CD14-positive monocyte (primary cell): ENCODE results near the gene ROMO1. TPM values are rescaled to one million over a fixed set of nuclear protein-coding genes. Genes with fewer than 3 reads are reported as not detected.

Experiments
- DNase-seq, 3 donors: peaks; one replicate each; pipeline ENCODE4 v3.0.0-alpha.2; 2011 to 2022
- H2AFZ ChIP-seq: 2 replicates; pipeline ENCODE4 v1.6.0; 2012; ENCODE audit warnings: mild to moderate bottlenecking, low read depth, low read length, inconsistent platforms; ENCODE audit not compliant: insufficient read depth, poor library complexity, severe bottlenecking
- H3K27ac ChIP-seq, 2 donors: 1 replicate in 1 of 2; 2 replicates in 1 of 2; pipeline ENCODE4 v1.5.1; 2012 to 2013; ENCODE audit warnings: low read length in 2 of 2, control low read depth in 1 of 2, inconsistent platforms in 1 of 2, low read depth in 1 of 2, mild to moderate bottlenecking in 1 of 2
- H3K27me3 ChIP-seq, 2 donors: one replicate each; pipeline versions ENCODE4 v1.6.0 to v1.6.1; 2011 to 2013; ENCODE audit warnings: low read length in 2 of 2; ENCODE audit not compliant: control insufficient read depth in 2 of 2, insufficient read depth in 2 of 2
- H3K36me3 ChIP-seq, 2 donors: replicated peaks in 1 of 2; 1 replicate in 1 of 2; 2 replicates in 1 of 2; pipeline versions ENCODE4 v1.5.1 to v1.6.1; 2012 to 2013; ENCODE audit warnings: low read length in 2 of 2, control low read depth in 1 of 2, inconsistent platforms in 1 of 2, mild to moderate bottlenecking in 1 of 2; ENCODE audit not compliant: insufficient read depth in 2 of 2, control insufficient read depth in 1 of 2
- H3K4me1 ChIP-seq, 2 donors: 1 replicate in 1 of 2; 2 replicates in 1 of 2; pipeline versions ENCODE4 v1.5.1 to v1.6.1; 2012 to 2013; ENCODE audit warnings: low read length in 2 of 2, control low read depth in 1 of 2, inconsistent platforms in 1 of 2, mild to moderate bottlenecking in 1 of 2, moderate library complexity in 1 of 2; ENCODE audit not compliant: insufficient read depth in 2 of 2, control insufficient read depth in 1 of 2
- H3K4me2 ChIP-seq: replicated peaks from 2 replicates; pipeline ENCODE3; 2012; ENCODE audit warnings: low read length, moderate library complexity, mild to moderate bottlenecking; ENCODE audit not compliant: poor library complexity, severe bottlenecking; ENCODE audit errors: extremely low read depth
- H3K4me3 ChIP-seq, 3 experiments: fragments of 200-600 bp in 1 of 3; sonication (generic) in 1 of 3; replicated peaks in 1 of 3; 1 replicate in 2 of 3; 2 replicates in 1 of 3; pipeline ENCODE4 v1.5.1; 2011 to 2013; ENCODE audit warnings: low read length in 3 of 3, mild to moderate bottlenecking in 3 of 3, control low read depth in 2 of 3, low read depth in 2 of 3, inconsistent platforms in 1 of 3, moderate library complexity in 1 of 3
- H3K79me2 ChIP-seq: 2 replicates; pipeline ENCODE4 v1.6.0; 2012; ENCODE audit warnings: mild to moderate bottlenecking, control low read depth, inconsistent platforms, low read length, moderate library complexity; ENCODE audit not compliant: insufficient read depth
- H3K9ac ChIP-seq: 2 replicates; pipeline ENCODE4 v1.6.0; 2017; ENCODE audit warnings: low read length, mild to moderate bottlenecking; ENCODE audit not compliant: insufficient read depth, poor library complexity, severe bottlenecking
- H3K9me3 ChIP-seq, 2 donors: replicated peaks in 1 of 2; 1 replicate in 1 of 2; 2 replicates in 1 of 2; pipeline versions ENCODE4 v1.5.1 to v1.6.1; 2012 to 2013; ENCODE audit warnings: low read length in 2 of 2, control low read depth in 1 of 2; ENCODE audit not compliant: control insufficient read depth in 1 of 2, insufficient read depth in 1 of 2
- H4K20me1 ChIP-seq: 2 replicates; pipeline ENCODE4 v1.6.0; 2012; ENCODE audit warnings: mild to moderate bottlenecking, low read length, control low read depth, moderate library complexity; ENCODE audit not compliant: insufficient read depth
- H3K27ac Mint-ChIP-seq, 7 donors: one replicate each; pipeline ENCODE4 v1.8.0; 2020; ENCODE audit warnings: mild to moderate bottlenecking in 7 of 7, mixed read lengths in 7 of 7, moderate library complexity in 6 of 7, inconsistent platforms in 2 of 7
- H3K27me3 Mint-ChIP-seq, 3 donors: one replicate each; pipeline ENCODE4 v1.8.0; 2021 to 2022; ENCODE audit warnings: low read depth in 3 of 3, mild to moderate bottlenecking in 3 of 3, mixed read lengths in 3 of 3, moderate library complexity in 3 of 3, inconsistent platforms in 1 of 3
- H3K36me3 Mint-ChIP-seq, 2 donors: one replicate each; pipeline ENCODE4 v1.8.0; 2020; ENCODE audit warnings: mixed read lengths in 2 of 2, inconsistent platforms in 1 of 2, mild to moderate bottlenecking in 1 of 2
- H3K4me1 Mint-ChIP-seq: one replicate; pipeline ENCODE4 v1.8.0; 2020; ENCODE audit warnings: mild to moderate bottlenecking, mixed read lengths
- H3K4me3 Mint-ChIP-seq, 2 donors: one replicate each; pipeline ENCODE4 v1.8.0; 2020; ENCODE audit warnings: mild to moderate bottlenecking in 2 of 2, mixed read lengths in 2 of 2, moderate library complexity in 1 of 2
- H3K9me3 Mint-ChIP-seq, 7 donors: one replicate each; pipeline ENCODE4 v1.8.0; 2020 to 2022; ENCODE audit warnings: mixed read lengths in 7 of 7, mild to moderate bottlenecking in 6 of 7, moderate library complexity in 6 of 7, inconsistent platforms in 2 of 7
- CTCF ChIP-seq: fragments of 200-600 bp; IDR thresholded peaks from one replicate; pipeline ENCODE4 v1.8.0; 2022; ENCODE audit warnings: antibody characterized with exemption, mild to moderate bottlenecking
- WGBS: methylation state at CpG from one replicate; pipeline ENCODE4 v1.1.5; 2013; ENCODE audit warnings: missing lambda C conversion rate; ENCODE audit not compliant: insufficient coverage; 5-methylcytosine and 5-hydroxymethylcytosine counted together
- intact Hi-C, 2 donors: fragments of 100-400 bp; cut with micrococcal nuclease; formaldehyde crosslinking; loops; one replicate each; pipeline versions ENCODE4 v1.15.0 to v1.15.1; 2023
- polyA plus RNA-seq, 3 donors: library from polyadenylated mRNA; depleted of rRNA in 1 of 3; unstranded in 2 of 3; stranded (reverse) in 1 of 3; fragments of 300-500 nt in 2 of 3; fragments of >200 nt in 1 of 3; fragmentation: Illumina TruSeq in 2 of 3; gene quantifications; 1 replicate in 2 of 3; 2 replicates in 1 of 3; pipeline ENCODE4 v1.2.3, GENCODE V29; 2012 to 2021

Gene ROMO1
- polyA plus RNA-seq, 3 donors: 220 to 448 (median 352) TPM

GRCh38 chr20:35709259-35709658, 10.1 kb downstream of the ROMO1 start:
- Mint-ChIP-seq H3K4me1 (no peaks in the 10 kb centered on the region), H3K27ac (peak overlapping the region in 4 of 7 donors; percentile 19 to 52 (median 38))

GRCh38 chr20:35710039-35710438, 10.8 kb downstream of the ROMO1 start:
- H3K9me3 Mint-ChIP-seq: no peaks in the 10 kb centered on the region
- H3K27ac ChIP-seq: no peak overlapping the region
- H3K9ac ChIP-seq: no peak overlapping the region
- H3K4me1 ChIP-seq: no peaks in the 10 kb centered on the region
- peaks cover 100% of the 10 kb centered on the region for H4K20me1 ChIP-seq
- H3K27me3 Mint-ChIP-seq: no peaks in the 10 kb centered on the region
- no peak overlapping the region for H2AFZ ChIP-seq
- H3K4me2 ChIP-seq: no peak overlapping the region
- H3K4me3 Mint-ChIP-seq: no peak overlapping the region
- H3K9me3 ChIP-seq: no peaks in the 10 kb centered on the region
- DNase-seq: no peak
- peaks cover 98 to 100% of the 10 kb centered on the region in 2 donors for H3K36me3 ChIP-seq
- H3K27me3 ChIP-seq: no peaks in the 10 kb centered on the region
- intact Hi-C loops: loop anchor here in 1 of 2 donors (10.0 kb wide), 1 partner anchor 1205 kb away; no protein-coding TSS in a partner anchor
- no peak overlapping the region for H3K27ac Mint-ChIP-seq
- TF ChIP-seq CTCF: no peak
- peaks cover 73 to 91% of the 10 kb centered on the region in 2 donors for H3K36me3 Mint-ChIP-seq
- no peak overlapping the region for H3K4me3 ChIP-seq
- peaks cover 94% of the 10 kb centered on the region for H3K79me2 ChIP-seq
- no peaks in the 10 kb centered on the region for H3K4me1 Mint-ChIP-seq

More at GRCh38 chr20:35709259-35709658, 10.1 kb downstream of the ROMO1 start:
- DNase-seq: no peak
- Histone ChIP-seq H3K79me2 (peaks cover 93% of the 10 kb centered on the region), H3K9ac (no peak overlapping the region), H3K36me3 (peaks cover 98 to 100% of the 10 kb centered on the region in 2 donors), H3K4me1 (no peaks in the 10 kb centered on the region), H3K27me3 (no peaks in the 10 kb centered on the region), H2AFZ (no peak overlapping the region), H3K9me3 (no peaks in the 10 kb centered on the region), H3K4me3 (no peak overlapping the region), H3K4me2 (no peak overlapping the region), H3K27ac (no peak overlapping the region), H4K20me1 (peaks cover 100% of the 10 kb centered on the region)
- intact Hi-C loops: no loop called here
- no peak overlapping the region for H3K4me3 Mint-ChIP-seq
- TF ChIP-seq CTCF: no peak
- WGBS: no CpG with 5 or more reads among the region's 1 CpG
- peaks cover 77 to 91% of the 10 kb centered on the region in 2 donors for H3K36me3 Mint-ChIP-seq
- H3K27me3 Mint-ChIP-seq: peaks cover 0 to 2% (median 0%) of the 10 kb centered on the region in 3 donors
- no peaks in the 10 kb centered on the region for H3K9me3 Mint-ChIP-seq
